Esophagus muscularis mucosa (tissue), 4 donors: ENCODE measurements around the gene FOXN3. TPM values are rescaled to one million over a fixed set of nuclear protein-coding genes. Genes with fewer than 3 reads are reported as not detected.
A peak's percentile ranks its signal among the peaks of the same experiment; 100 is the strongest.

ENCODE experiments used
- DNase-seq: peaks from one replicate; pipeline ENCODE4 v3.0.0-alpha.2; 2017; ENCODE audit errors: extremely low spot score
- H3K27ac ChIP-seq, 4 donors: fragments of 200-600 bp; sonication (generic); replicated peaks in 1 of 4; 1 replicate in 3 of 4; 2 replicates in 1 of 4; pipeline ENCODE4 v1.5.1; 2016 to 2019; ENCODE audit warnings: mild to moderate bottlenecking in 1 of 4
- H3K27me3 ChIP-seq, 4 donors: fragments of 200-600 bp; sonication (generic); one replicate each; pipeline versions ENCODE4 v1.5.1 to v1.6.0; 2016 to 2019
- H3K36me3 ChIP-seq, 4 donors: fragments of 200-600 bp; sonication (generic); one replicate each; pipeline ENCODE4 v1.5.1; 2016 to 2019
- H3K4me1 ChIP-seq, 4 donors: fragments of 200-600 bp; sonication (generic); one replicate each; pipeline ENCODE4 v1.5.1; 2016 to 2019
- H3K4me3 ChIP-seq, 4 donors: fragments of 200-600 bp; sonication (generic); 1 replicate in 2 of 4; 2 replicates in 2 of 4; pipeline ENCODE4 v1.5.1; 2016 to 2019; ENCODE audit warnings: mild to moderate bottlenecking in 4 of 4, moderate library complexity in 1 of 4
- H3K9me3 ChIP-seq, 4 donors: fragments of 200-600 bp; sonication (generic); 1 replicate in 3 of 4; 2 replicates in 1 of 4; pipeline ENCODE4 v1.5.1; 2016 to 2019
- EP300 ChIP-seq: sonication (generic); formaldehyde crosslinking; IDR thresholded peaks from one replicate; pipeline ENCODE4 v1.6.1; 2017; ENCODE audit warnings: antibody characterized with exemption
- POLR2A ChIP-seq: fragments of 450-650 bp; IDR thresholded peaks from one replicate; pipeline ENCODE4 v1.6.1; 2017; ENCODE audit warnings: antibody characterized with exemption, moderate library complexity, mild to moderate bottlenecking, low read depth
- POLR2AphosphoS5 ChIP-seq, 2 donors: sonication (generic); formaldehyde crosslinking; IDR thresholded peaks; one replicate each; pipeline ENCODE4 v1.6.1; 2017; ENCODE audit warnings: antibody characterized with exemption in 2 of 2
- WGBS: methylation state at CpG from one replicate; pipeline ENCODE4 v1.1.5; 2018; 5-methylcytosine and 5-hydroxymethylcytosine counted together
- intact Hi-C: fragments of 100-400 bp; cut with DNase I; formaldehyde crosslinking; loops from one replicate; pipeline ENCODE4 v1.15.1; 2023
- total RNA-seq, 4 donors: library from RNA; depleted of rRNA; stranded (reverse); fragments of >200 nt; gene quantifications; one replicate each; pipeline versions ENCODE4 v1.1.0 to v1.2.1, GENCODE V29; 2016
- TF ChIP-seq, protein P1 (sequence below), 3 experiments: fragments of 200-600 bp in 2 of 3; fragments of 450-650 bp in 1 of 3; sonication (generic) in 2 of 3; IDR thresholded peaks; one replicate each; pipeline ENCODE4 v1.5.1; 2017 to 2019; ENCODE audit warnings: antibody characterized with exemption in 3 of 3, mild to moderate bottlenecking in 2 of 3, moderate library complexity in 1 of 3

FOXN3 gene
- total RNA-seq, 4 donors from 2014 or later: 114 to 180 (median 145) TPM

DNA sequence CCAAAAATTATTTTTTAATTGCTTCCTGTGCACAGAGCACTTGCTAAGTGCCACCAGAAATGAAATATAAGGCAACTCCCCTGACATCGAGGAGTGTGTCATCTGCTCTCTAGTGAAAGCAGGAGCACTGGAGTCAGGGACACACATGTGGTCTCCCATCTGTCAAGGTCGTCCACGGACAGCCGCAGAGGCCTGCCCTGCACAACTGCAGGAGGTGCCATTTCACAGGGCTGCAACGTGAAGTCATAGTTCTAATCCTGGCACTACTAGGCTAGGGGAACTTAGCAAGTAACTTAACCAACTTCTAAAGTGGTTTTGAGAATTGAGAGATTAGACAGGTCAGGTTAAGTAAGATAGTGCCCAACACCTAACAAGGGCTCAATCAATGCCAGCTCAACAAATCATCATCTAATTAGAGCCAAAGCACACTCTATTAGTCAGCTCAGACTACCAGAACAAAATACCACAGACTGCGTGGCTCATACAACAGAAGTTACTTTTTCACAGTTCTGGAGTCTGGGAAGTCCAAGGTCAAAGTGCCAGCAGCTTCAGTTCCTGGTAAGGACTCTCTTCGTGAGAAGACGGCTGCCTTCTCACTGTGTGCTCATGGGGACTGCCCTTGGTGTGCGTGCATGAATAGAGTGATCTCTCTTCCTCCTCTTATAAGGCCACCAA is 30.7 kb downstream of the FOXN3 start:
- H3K27me3 ChIP-seq: no peaks in the 10 kb centered on the region
- intact Hi-C loops: no loop called here
- H3K9me3 ChIP-seq: no peaks in the 10 kb centered on the region
- WGBS: 55% methylated on average over 8 of the region's 9 CpGs
- no peak for DNase-seq
- peak overlapping the region; percentile 75 to 84 (median 78) for H3K27ac ChIP-seq
- no peak for TF ChIP-seq EP300
- TF ChIP-seq, protein P1, sequence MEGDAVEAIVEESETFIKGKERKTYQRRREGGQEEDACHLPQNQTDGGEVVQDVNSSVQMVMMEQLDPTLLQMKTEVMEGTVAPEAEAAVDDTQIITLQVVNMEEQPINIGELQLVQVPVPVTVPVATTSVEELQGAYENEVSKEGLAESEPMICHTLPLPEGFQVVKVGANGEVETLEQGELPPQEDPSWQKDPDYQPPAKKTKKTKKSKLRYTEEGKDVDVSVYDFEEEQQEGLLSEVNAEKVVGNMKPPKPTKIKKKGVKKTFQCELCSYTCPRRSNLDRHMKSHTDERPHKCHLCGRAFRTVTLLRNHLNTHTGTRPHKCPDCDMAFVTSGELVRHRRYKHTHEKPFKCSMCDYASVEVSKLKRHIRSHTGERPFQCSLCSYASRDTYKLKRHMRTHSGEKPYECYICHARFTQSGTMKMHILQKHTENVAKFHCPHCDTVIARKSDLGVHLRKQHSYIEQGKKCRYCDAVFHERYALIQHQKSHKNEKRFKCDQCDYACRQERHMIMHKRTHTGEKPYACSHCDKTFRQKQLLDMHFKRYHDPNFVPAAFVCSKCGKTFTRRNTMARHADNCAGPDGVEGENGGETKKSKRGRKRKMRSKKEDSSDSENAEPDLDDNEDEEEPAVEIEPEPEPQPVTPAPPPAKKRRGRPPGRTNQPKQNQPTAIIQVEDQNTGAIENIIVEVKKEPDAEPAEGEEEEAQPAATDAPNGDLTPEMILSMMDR (IDR thresholded peaks at IDR 0.05): no peak
- TF ChIP-seq POLR2A: no peak
- TF ChIP-seq POLR2AphosphoS5 (IDR thresholded peaks at IDR 0.05): no peak
- peaks cover 53 to 85% (median 78%) of the 10 kb centered on the region in 4 donors for H3K4me1 ChIP-seq
- H3K36me3 ChIP-seq: no peaks in the 10 kb centered on the region
- H3K4me3 ChIP-seq: peak overlapping the region in 2 of 4 donors; percentile 12 to 19

DNA sequence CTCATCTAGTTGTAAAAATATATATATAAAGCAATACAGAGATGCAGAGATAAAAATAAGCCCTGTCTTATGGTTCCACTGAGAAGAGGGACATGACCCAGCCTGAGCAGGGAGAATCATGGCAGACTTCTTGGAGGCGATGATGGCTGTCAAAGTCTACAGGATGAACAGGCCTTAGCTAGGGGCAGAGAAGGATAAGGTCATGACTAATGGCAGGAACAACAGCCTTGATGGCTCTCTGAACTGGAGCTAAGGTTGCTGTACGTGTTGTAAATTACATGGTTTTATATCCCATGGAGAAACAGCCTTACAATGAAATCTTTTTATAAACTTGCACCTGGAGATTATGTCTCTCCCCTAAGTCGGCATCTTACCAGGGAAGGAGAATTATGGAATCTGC is 32.4 kb downstream of the FOXN3 start:
- 97% methylated on average over 3 of the region's 3 CpGs for WGBS
- H3K4me3 ChIP-seq: no peak overlapping the region
- TF ChIP-seq EP300 (no peak), POLR2A (no peak), POLR2AphosphoS5 (IDR thresholded peaks at IDR 0.05) (no peak)
- TF ChIP-seq, protein P1 (IDR thresholded peaks at IDR 0.05): no peak
- H3K4me1 ChIP-seq: peaks cover 39 to 85% (median 66%) of the 10 kb centered on the region in 4 donors
- no peaks in the 10 kb centered on the region for H3K9me3 ChIP-seq
- DNase-seq: no peak
- H3K27ac ChIP-seq: peak overlapping the region in 2 of 4 donors; percentile 75 to 78
- H3K36me3 ChIP-seq: no peaks in the 10 kb centered on the region
- intact Hi-C loops: no loop called here
- H3K27me3 ChIP-seq: no peaks in the 10 kb centered on the region

DNA sequence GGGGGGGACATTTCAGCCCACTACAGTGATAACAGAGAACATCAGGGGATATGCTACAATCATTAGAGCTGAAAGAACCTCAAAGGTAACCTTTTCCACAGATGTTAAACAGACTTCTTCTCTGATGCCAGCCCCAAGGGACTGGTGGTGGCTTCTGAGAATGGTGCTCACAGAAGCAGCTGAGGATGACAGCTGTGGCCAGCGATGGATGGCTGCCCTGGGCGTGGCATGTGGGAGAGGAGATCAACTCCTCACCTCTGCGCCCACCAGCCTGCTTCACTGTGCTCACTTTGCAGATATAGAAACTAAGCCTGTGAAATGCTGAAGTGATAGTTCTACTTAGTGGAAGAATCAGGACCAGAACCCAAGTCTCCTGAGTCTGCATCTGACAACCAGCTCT is 33.0 kb downstream of the FOXN3 start:
- H3K4me1 ChIP-seq: peaks cover 35 to 80% (median 61%) of the 10 kb centered on the region in 4 donors
- no peak for TF ChIP-seq EP300
- TF ChIP-seq, protein P1 (IDR thresholded peaks at IDR 0.05): no peak
- no peak for TF ChIP-seq POLR2A
- TF ChIP-seq POLR2AphosphoS5 (IDR thresholded peaks at IDR 0.05): no peak
- H3K36me3 ChIP-seq: no peaks in the 10 kb centered on the region
- intact Hi-C loops: no loop called here
- H3K9me3 ChIP-seq: no peaks in the 10 kb centered on the region
- H3K4me3 ChIP-seq: no peak overlapping the region
- DNase-seq: no peak
- no CpG with 5 or more reads among the region's 3 CpGs for WGBS
- no peak overlapping the region for H3K27ac ChIP-seq
- no peaks in the 10 kb centered on the region for H3K27me3 ChIP-seq

DNA sequence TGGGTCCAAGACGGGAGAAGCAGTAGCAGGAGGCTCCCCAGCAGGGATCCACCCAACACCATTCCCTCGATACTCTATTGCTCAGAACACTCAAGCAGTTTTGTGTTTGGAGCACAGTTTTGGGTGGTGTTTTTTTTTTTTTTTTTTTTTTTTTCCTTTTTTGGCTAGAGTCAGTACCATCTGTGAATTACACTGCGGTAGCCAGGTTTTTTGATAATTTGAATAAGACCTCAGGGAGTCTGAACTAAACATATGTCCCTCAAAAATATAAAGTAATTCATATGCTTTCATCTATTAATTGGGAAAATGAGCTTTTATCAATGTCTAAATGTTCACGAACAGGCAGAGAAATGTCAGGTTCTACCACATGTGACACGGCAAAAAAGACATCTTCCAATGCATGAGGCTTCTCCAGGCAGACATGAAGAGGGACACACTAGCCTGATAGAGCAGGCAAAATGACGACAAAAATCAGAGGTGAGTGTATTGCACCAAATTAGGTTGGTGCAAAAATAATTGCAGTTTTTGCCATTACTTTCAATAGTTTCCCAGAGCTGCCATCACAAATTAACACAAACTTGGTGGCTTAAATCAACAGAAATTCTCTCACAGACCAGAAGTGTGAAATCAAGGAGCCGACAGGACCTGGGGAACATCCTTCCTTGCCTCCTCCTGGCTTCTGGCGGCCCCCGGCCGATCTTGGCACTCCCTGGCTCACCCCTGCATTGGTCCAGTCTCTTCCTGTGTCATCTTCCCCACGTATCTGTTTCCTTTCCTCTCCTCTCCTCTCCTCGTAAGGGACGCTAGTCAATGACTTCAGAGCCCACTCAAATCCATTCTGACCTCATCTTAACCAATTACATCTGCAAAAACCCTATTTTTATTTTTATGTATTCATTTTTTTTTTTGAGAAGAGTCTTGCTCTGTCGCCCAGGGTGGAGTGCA is 33.9 kb downstream of the FOXN3 start:
- H3K36me3 ChIP-seq: no peaks in the 10 kb centered on the region
- no peak overlapping the region for H3K27ac ChIP-seq
- 87% methylated on average over 14 of the region's 14 CpGs for WGBS
- no peaks in the 10 kb centered on the region for H3K27me3 ChIP-seq
- no peak for DNase-seq
- H3K9me3 ChIP-seq: no peaks in the 10 kb centered on the region
- peaks cover 35 to 80% (median 53%) of the 10 kb centered on the region in 4 donors for H3K4me1 ChIP-seq
- intact Hi-C loops: no loop called here
- no peak overlapping the region for H3K4me3 ChIP-seq
- TF ChIP-seq EP300 (no peak), POLR2A (no peak), POLR2AphosphoS5 (IDR thresholded peaks at IDR 0.05) (no peak)
- TF ChIP-seq, protein P1 (IDR thresholded peaks at IDR 0.05): no peak
